Nephron progenitor cell (in vitro differentiated cells): Measurements from ENCODE around the gene DSG2.
A peak's percentile ranks its signal among the peaks of the same experiment; 100 is the strongest.

Experiments used
- DNase-seq: peaks from one replicate; pipeline ENCODE4 v3.0.0; 2021
- H3K27ac Mint-ChIP-seq: 2 replicates; pipeline ENCODE4 v1.8.0; 2021; ENCODE audit warnings: mild to moderate bottlenecking, moderate library complexity, mixed read lengths
- H3K27me3 Mint-ChIP-seq: 2 replicates; pipeline ENCODE4 v1.8.0; 2021; ENCODE audit warnings: mild to moderate bottlenecking, low read depth, mixed read lengths; ENCODE audit not compliant: poor library complexity
- H3K36me3 Mint-ChIP-seq: 2 replicates; pipeline ENCODE4 v1.8.0; 2021; ENCODE audit warnings: low read depth, mixed read lengths
- H3K4me1 Mint-ChIP-seq: 2 replicates; pipeline ENCODE4 v1.8.0; 2021; ENCODE audit warnings: mixed read lengths
- H3K4me3 Mint-ChIP-seq: 2 replicates; pipeline ENCODE4 v1.8.0; 2021; ENCODE audit warnings: mild to moderate bottlenecking, moderate library complexity, mixed read lengths
- H3K9me3 Mint-ChIP-seq: 2 replicates; pipeline ENCODE4 v1.8.0; 2021; ENCODE audit warnings: mild to moderate bottlenecking, moderate library complexity, mixed read lengths
- CTCF ChIP-seq: fragments of 200-600 bp; sonication (generic); IDR thresholded peaks from 2 replicates; pipeline ENCODE4 v1.5.0; 2021; ENCODE audit warnings: antibody characterized with exemption

Gene DSG2

GRCh38 chr18:31538837-31539236, 40.9 kb downstream of the DSG2 start:
- Mint-ChIP-seq H3K27me3 (no peaks in the 10 kb centered on the region), H3K9me3 (no peaks in the 10 kb centered on the region), H3K36me3 (peaks cover 84% of the 10 kb centered on the region), H3K4me3 (no peak overlapping the region), H3K4me1 (no peaks in the 10 kb centered on the region), H3K27ac (no peak overlapping the region)
- no peak for DNase-seq
- TF ChIP-seq CTCF = no peak

GRCh38 chr18:31546476-31546875, 48.5 kb downstream of the DSG2 start:
- Mint-ChIP-seq H3K27ac (peak overlapping the region; percentile 34), H3K9me3 (no peaks in the 10 kb centered on the region), H3K36me3 (peaks cover 71% of the 10 kb centered on the region), H3K4me3 (no peak overlapping the region), H3K4me1 (peaks cover 5% of the 10 kb centered on the region), H3K27me3 (no peaks in the 10 kb centered on the region)
- TF ChIP-seq CTCF = no peak
- no peak for DNase-seq

- Mint-ChIP-seq H3K36me3 (peaks cover 55% of the 10 kb centered on the region), H3K27ac (no peak overlapping the region)
- no peak for TF ChIP-seq CTCF
These were observed 50.9 kb downstream of the DSG2 start for GRCh38 chr18:31548853-31549252.

GRCh38 chr18:31549416-31549815, 51.4 kb downstream of the DSG2 start:
- peaks cover 3% of the 10 kb centered on the region for H3K27me3 Mint-ChIP-seq
- peaks cover 5% of the 10 kb centered on the region for H3K4me1 Mint-ChIP-seq
- no peaks in the 10 kb centered on the region for H3K9me3 Mint-ChIP-seq
- TF ChIP-seq CTCF = no peak
- no peak for DNase-seq
- H3K27ac Mint-ChIP-seq = no peak overlapping the region
- peaks cover 50% of the 10 kb centered on the region for H3K36me3 Mint-ChIP-seq
- H3K4me3 Mint-ChIP-seq = no peak overlapping the region

More at GRCh38 chr18:31548853-31549252, 50.9 kb downstream of the DSG2 start:
- H3K4me1 Mint-ChIP-seq = peaks cover 5% of the 10 kb centered on the region
- H3K27me3 Mint-ChIP-seq = no peaks in the 10 kb centered on the region
- DNase-seq = no peak
- H3K9me3 Mint-ChIP-seq = no peaks in the 10 kb centered on the region
- H3K4me3 Mint-ChIP-seq = no peak overlapping the region

- Mint-ChIP-seq H3K36me3 (peaks cover 30% of the 10 kb centered on the region), H3K27ac (no peak overlapping the region), H3K27me3 (peaks cover 3% of the 10 kb centered on the region), H3K4me3 (no peak overlapping the region), H3K4me1 (peaks cover 13% of the 10 kb centered on the region), H3K9me3 (no peaks in the 10 kb centered on the region)
- DNase-seq = no peak
- no peak for TF ChIP-seq CTCF
These were observed 53.9 kb downstream of the DSG2 start for GRCh38 chr18:31551883-31552282.

GRCh38 chr18:31553800-31554199, 55.8 kb downstream of the DSG2 start:
- H3K9me3 Mint-ChIP-seq = no peaks in the 10 kb centered on the region
- H3K27me3 Mint-ChIP-seq = peaks cover 3% of the 10 kb centered on the region
- H3K4me3 Mint-ChIP-seq = no peak overlapping the region
- no peak overlapping the region for H3K27ac Mint-ChIP-seq
- TF ChIP-seq CTCF = no peak
- H3K36me3 Mint-ChIP-seq = peaks cover 23% of the 10 kb centered on the region
- no peak for DNase-seq
- H3K4me1 Mint-ChIP-seq = peaks cover 12% of the 10 kb centered on the region
